Right lobe of liver (tissue), 6 donors: Measurements from ENCODE around the gene P2RY6. TPM values are rescaled to one million over a fixed set of nuclear protein-coding genes. Genes with fewer than 3 reads are reported as not detected.

ENCODE experiments used
- ATAC-seq, 4 donors: fragments of 200-7000 bp; cut with Tn5 transposase; one replicate each; pipeline ENCODE4 v1.9.1; 2020; ENCODE audit warnings: mild to moderate bottlenecking in 4 of 4, moderate library complexity in 4 of 4
- DNase-seq, 3 donors: peaks; one replicate each; pipeline ENCODE4 v3.0.0-alpha.2; 2020
- H3K27ac ChIP-seq, 3 donors: fragments of 200-600 bp; one replicate each; pipeline ENCODE4 v1.8.0; 2022
- H3K27me3 ChIP-seq, 2 donors: fragments of 200-600 bp; one replicate each; pipeline ENCODE4 v1.8.0; 2022
- H3K36me3 ChIP-seq, 4 donors: fragments of 200-600 bp; sonication (generic) in 1 of 4; one replicate each; pipeline versions ENCODE4 v1.5.1 to v1.8.0; 2017 to 2022; ENCODE audit warnings: control low read depth in 1 of 4
- H3K4me1 ChIP-seq, 4 donors: fragments of 200-600 bp; sonication (generic) in 1 of 4; one replicate each; pipeline versions ENCODE4 v1.5.1 to v1.8.0; 2017 to 2022; ENCODE audit warnings: control low read depth in 1 of 4
- H3K4me3 ChIP-seq, 3 donors: fragments of 200-600 bp; one replicate each; pipeline ENCODE4 v1.8.0; 2022
- H3K9me3 ChIP-seq, 4 donors: fragments of 200-600 bp; sonication (generic) in 1 of 4; one replicate each; pipeline versions ENCODE4 v1.5.1 to v1.8.0; 2017 to 2022; ENCODE audit warnings: control low read depth in 1 of 4
- CTCF ChIP-seq, 4 donors: fragments of 200-600 bp in 3 of 4; fragments of 450-650 bp in 1 of 4; IDR thresholded peaks; one replicate each; pipeline versions ENCODE4 v1.5.1 to v1.8.0; 2016 to 2022; ENCODE audit warnings: antibody characterized with exemption in 4 of 4, mild to moderate bottlenecking in 2 of 4
- POLR2A ChIP-seq: fragments of 450-650 bp; IDR thresholded peaks from one replicate; pipeline ENCODE4 v1.6.1; 2017; ENCODE audit warnings: antibody characterized with exemption, mild to moderate bottlenecking
- WGBS: methylation state at CpG from one replicate; pipeline ENCODE4 v1.1.6; 2018; ENCODE audit warnings: low coverage, low lambda C conversion rate; ENCODE audit not compliant: insufficient coverage; ENCODE audit errors: missing lambda C conversion rate; 5-methylcytosine and 5-hydroxymethylcytosine counted together
- intact Hi-C, 2 donors: fragments of 100-400 bp; cut with DNase I; formaldehyde crosslinking; loops; one replicate each; pipeline versions ENCODE4 v1.11.2 to v1.14.1; 2022
- total RNA-seq, 6 experiments: library from RNA; depleted of rRNA in 2 of 6; stranded (reverse); fragments of >200 nt in 2 of 6; fragmentation: NEBNext Ultra II Directional in 3 of 6; extraction: Animal tissue kit (Norgen Biotek cat#: 25700) in 3 of 6; gene quantifications; one replicate each; pipeline versions ENCODE4 v1.1.0 to v1.2.4, GENCODE V29; 2016 to 2023
- donor health status: DM: no; HTN: yes; CAD: no.
- donor health status: DM: no; HTN: no; CAD: no.
- donor health status: DM: no; HTN: no; CAD: no.
- donor health status: DM: no; HTN: yes; CAD: no.
- donor health status: DM: no; HTN: yes; CAD: no.

The P2RY6 gene
- total RNA-seq, 6 experiments from 2014 or later = 0.24 to 1.8 (median 0.62) TPM

GRCh38 chr11:73320763-73321603 is 48.8 kb downstream of the P2RY6 start:
- 50% methylated on average over 6 of the region's 10 CpGs for WGBS
- ATAC-seq (no peak), DNase-seq (no peak)
- Histone ChIP-seq H3K4me3 (no peak overlapping the region), H3K27ac (peak overlapping the region in 2 of 3 donors; percentile 10 to 47), H3K9me3 (no peaks in the 10 kb centered on the region), H3K4me1 (peaks cover 0 to 11% (median 0%) of the 10 kb centered on the region in 4 donors), H3K36me3 (no peaks in the 10 kb centered on the region), H3K27me3 (no peaks in the 10 kb centered on the region)
- TF ChIP-seq CTCF (IDR thresholded peaks at IDR 0.05) (no peak), POLR2A (no peak)
- intact Hi-C loops = no loop called here

DNA sequence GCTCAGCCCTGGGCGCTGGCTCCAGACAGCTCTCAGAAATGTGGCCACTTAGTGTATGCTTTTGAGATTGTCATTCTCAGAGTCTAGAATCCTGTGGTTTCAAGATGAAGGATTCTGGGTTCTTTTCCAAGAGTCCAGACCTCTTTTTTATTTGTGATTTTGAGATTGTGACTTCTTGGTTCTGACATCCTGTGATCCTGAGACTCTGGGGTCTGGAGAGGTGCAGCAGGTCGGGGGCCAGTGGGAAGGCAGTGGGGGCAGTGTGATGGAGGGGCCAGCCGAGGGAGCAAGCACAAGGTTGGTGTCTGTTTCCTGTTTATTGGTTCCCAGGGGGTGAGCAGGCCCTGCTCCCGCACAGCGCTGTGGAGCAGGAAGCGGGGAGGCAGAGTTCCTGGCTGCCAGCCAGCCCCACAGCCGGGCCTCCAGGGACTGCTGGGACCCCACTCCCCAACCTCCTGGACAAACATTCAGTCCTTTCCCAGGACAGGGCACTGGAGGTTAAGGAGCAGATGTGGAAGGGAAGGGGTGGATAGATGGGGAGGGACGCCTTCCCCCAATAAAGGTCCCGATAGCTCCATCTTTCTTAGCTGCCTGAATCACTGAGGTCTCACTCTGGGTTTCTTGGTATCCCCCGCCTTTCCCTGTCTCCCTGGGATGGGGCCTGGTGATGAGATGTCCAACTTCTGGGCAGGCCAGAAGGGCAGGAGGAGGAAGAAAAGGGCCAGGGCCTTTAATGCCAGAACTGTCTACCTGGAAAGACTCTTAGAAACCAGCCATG is 49.7 kb downstream of the P2RY6 start:
- intact Hi-C loops = no loop called here
- ATAC-seq = peak; percentile 55 to 76 (median 64)
- Histone ChIP-seq H3K4me1 (peaks cover 0 to 11% (median 0%) of the 10 kb centered on the region in 4 donors), H3K4me3 (no peak overlapping the region), H3K27me3 (no peaks in the 10 kb centered on the region), H3K9me3 (no peaks in the 10 kb centered on the region), H3K36me3 (no peaks in the 10 kb centered on the region), H3K27ac (peak overlapping the region; percentile 10 to 49 (median 47))
- TF ChIP-seq CTCF (IDR thresholded peaks at IDR 0.05) = no peak
- no peak for TF ChIP-seq POLR2A
- DNase-seq = peak in 1 of 3 donors; percentile 67
- WGBS = 38% methylated on average over 3 of the region's 10 CpGs

GRCh38 chr11:73322382-73323306 is 50.5 kb downstream of the P2RY6 start:
- 49% methylated on average over 2 of the region's 7 CpGs for WGBS
- peaks cover 0 to 2% (median 0%) of the 10 kb centered on the region in 4 donors for H3K4me1 ChIP-seq

More at GRCh38 chr11:73322382-73323306, 50.5 kb downstream of the P2RY6 start:
- intact Hi-C loops = no loop called here
- ATAC-seq = no peak
- no peak for DNase-seq
- H3K36me3 ChIP-seq = no peaks in the 10 kb centered on the region
- no peak for TF ChIP-seq CTCF (IDR thresholded peaks at IDR 0.05)
- TF ChIP-seq POLR2A = no peak
- no peaks in the 10 kb centered on the region for H3K27me3 ChIP-seq
- no peaks in the 10 kb centered on the region for H3K9me3 ChIP-seq
- H3K27ac ChIP-seq = peak overlapping the region; percentile 31 to 49 (median 47)
- H3K4me3 ChIP-seq = no peak overlapping the region
